ENCODE measurements around the gene SDR42E1.
"Not testable (repeated sequence)": the region's sequence is repeated elsewhere in the genome, so short reads cannot be mapped to it uniquely, and the experiment has no call there.

DNA sequence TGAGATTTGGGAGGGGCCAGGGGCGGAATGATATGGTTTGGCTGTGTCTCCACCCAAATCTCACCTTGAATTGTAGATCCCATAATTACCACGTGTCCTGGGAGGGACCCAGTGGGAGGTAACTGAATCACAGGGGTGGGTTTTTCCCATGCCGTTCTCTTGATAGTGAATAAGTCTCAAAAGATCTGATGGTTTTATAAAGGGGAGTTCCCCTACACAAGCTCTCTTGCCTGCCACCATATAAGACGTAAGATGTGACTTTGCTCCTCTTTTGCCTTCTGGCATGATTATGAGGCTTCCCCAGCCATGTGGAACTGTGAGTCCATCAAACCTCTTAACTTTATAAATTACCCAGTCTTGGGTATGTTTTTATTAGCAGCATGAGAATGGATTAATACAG lies 1.5 kb downstream of the SDR42E1 start:
- TF ChIP-seq EZH2 (optimal IDR thresholded peaks at IDR 0.05; ENCODE audit: low read depth, low read length); EZH2phosphoT487 (IDR thresholded peaks at IDR 0.05; ENCODE audit: low read length): not testable (repeated sequence)
- TF ChIP-seq, protein P1, sequence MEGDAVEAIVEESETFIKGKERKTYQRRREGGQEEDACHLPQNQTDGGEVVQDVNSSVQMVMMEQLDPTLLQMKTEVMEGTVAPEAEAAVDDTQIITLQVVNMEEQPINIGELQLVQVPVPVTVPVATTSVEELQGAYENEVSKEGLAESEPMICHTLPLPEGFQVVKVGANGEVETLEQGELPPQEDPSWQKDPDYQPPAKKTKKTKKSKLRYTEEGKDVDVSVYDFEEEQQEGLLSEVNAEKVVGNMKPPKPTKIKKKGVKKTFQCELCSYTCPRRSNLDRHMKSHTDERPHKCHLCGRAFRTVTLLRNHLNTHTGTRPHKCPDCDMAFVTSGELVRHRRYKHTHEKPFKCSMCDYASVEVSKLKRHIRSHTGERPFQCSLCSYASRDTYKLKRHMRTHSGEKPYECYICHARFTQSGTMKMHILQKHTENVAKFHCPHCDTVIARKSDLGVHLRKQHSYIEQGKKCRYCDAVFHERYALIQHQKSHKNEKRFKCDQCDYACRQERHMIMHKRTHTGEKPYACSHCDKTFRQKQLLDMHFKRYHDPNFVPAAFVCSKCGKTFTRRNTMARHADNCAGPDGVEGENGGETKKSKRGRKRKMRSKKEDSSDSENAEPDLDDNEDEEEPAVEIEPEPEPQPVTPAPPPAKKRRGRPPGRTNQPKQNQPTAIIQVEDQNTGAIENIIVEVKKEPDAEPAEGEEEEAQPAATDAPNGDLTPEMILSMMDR (IDR thresholded peaks at IDR 0.05; ENCODE audit: low read length), result not testable (repeated sequence)
